ENCODE data around the gene IGSF11. TPM values are rescaled to one million over a fixed set of nuclear protein-coding genes. Genes with fewer than 3 reads are reported as not detected.

Gene IGSF11
- total RNA-seq, 1 donor from 2014 or later = not detected

DNA sequence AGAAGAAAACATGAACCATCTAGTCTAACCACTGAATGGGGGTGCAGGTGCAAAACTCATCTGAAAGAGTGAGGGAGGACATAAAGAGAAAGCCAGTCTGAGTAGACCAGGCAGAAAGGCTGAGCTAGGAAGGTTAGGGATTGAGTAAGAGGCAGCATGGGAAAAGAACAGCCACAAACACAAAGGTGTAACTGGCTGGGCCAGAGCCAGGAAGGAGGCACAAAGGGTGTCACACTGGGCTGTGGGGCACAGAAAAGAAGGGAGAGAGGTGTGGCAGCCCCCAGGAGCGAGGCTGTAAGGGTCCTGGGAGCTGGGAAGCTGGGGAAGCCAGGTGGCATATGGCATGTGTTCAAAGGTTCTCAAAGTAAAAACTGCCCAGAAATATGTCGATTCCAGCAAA, 18.7 kb downstream of the IGSF11 start:
- Mint-ChIP-seq H3K4me3 (ENCODE audit: unreplicated experiment) (no peak overlapping the region), H3K36me3 (ENCODE audit: unreplicated experiment) (no peaks in the 10 kb centered on the region), H3K9me3 (ENCODE audit: unreplicated experiment) (no peaks in the 10 kb centered on the region), H3K4me1 (ENCODE audit: unreplicated experiment) (no peaks in the 10 kb centered on the region), H3K27ac (ENCODE audit: unreplicated experiment) (no peak overlapping the region), H3K27me3 (ENCODE audit: unreplicated experiment) (peaks cover 37% of the 10 kb centered on the region)
- TF ChIP-seq, protein P1, sequence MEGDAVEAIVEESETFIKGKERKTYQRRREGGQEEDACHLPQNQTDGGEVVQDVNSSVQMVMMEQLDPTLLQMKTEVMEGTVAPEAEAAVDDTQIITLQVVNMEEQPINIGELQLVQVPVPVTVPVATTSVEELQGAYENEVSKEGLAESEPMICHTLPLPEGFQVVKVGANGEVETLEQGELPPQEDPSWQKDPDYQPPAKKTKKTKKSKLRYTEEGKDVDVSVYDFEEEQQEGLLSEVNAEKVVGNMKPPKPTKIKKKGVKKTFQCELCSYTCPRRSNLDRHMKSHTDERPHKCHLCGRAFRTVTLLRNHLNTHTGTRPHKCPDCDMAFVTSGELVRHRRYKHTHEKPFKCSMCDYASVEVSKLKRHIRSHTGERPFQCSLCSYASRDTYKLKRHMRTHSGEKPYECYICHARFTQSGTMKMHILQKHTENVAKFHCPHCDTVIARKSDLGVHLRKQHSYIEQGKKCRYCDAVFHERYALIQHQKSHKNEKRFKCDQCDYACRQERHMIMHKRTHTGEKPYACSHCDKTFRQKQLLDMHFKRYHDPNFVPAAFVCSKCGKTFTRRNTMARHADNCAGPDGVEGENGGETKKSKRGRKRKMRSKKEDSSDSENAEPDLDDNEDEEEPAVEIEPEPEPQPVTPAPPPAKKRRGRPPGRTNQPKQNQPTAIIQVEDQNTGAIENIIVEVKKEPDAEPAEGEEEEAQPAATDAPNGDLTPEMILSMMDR (IDR thresholded peaks at IDR 0.05) = no peak
- no peak for DNase-seq (ENCODE audit: extremely low spot score, unreplicated experiment)

DNA sequence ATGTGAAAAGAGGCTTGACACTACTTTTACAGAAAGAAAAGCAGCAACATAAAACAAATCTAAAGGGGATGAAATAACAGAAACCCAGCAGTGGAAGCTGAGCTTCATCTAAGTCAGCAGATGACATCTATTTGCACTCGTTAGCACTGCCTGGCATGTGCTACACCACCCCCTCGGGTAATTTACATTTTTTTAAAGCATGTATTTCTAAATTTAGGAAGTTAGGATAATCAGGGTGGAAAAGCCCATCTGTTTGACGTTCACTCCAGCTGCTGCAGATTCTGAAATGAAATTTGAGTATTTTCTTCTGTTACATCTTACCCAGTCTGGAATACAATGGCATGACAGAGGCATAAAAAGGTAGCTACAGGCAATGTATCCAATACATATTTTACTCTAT, 20.7 kb downstream of the IGSF11 start:
- no peaks in the 10 kb centered on the region for H3K36me3 Mint-ChIP-seq (ENCODE audit: unreplicated experiment)
- no peaks in the 10 kb centered on the region for H3K4me1 Mint-ChIP-seq (ENCODE audit: unreplicated experiment)
- H3K27ac Mint-ChIP-seq (ENCODE audit: unreplicated experiment) = no peak overlapping the region
- DNase-seq (ENCODE audit: extremely low spot score, unreplicated experiment) = no peak
- H3K27me3 Mint-ChIP-seq (ENCODE audit: unreplicated experiment) = peaks cover 27% of the 10 kb centered on the region
- H3K9me3 Mint-ChIP-seq (ENCODE audit: unreplicated experiment) = no peaks in the 10 kb centered on the region
- TF ChIP-seq, protein P1 (IDR thresholded peaks at IDR 0.05) = no peak
- no peak overlapping the region for H3K4me3 Mint-ChIP-seq (ENCODE audit: unreplicated experiment)

DNA sequence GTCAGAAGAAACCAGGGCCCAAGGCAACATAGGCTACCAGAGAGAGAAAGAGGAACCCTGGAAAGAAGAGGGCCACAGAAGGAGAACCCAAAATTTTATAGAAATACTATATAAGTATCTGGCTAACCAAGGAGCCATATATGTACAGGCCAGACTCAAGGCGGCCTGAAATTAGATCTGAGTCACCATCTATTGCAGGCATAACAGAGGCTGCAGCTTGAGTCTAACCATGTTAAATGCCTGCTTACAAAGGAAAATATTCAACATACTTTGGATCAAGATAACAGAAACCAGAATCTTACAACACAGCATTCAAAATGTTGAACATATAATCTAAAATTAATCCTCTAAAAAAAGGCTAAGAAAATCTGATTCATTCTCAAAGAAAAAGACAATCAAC, 23.1 kb downstream of the IGSF11 start:
- no peak overlapping the region for H3K27ac Mint-ChIP-seq (ENCODE audit: unreplicated experiment)
- H3K4me3 Mint-ChIP-seq (ENCODE audit: unreplicated experiment) = no peak overlapping the region
- H3K36me3 Mint-ChIP-seq (ENCODE audit: unreplicated experiment) = no peaks in the 10 kb centered on the region
- peaks cover 8% of the 10 kb centered on the region for H3K9me3 Mint-ChIP-seq (ENCODE audit: unreplicated experiment)
- TF ChIP-seq, protein P1 (IDR thresholded peaks at IDR 0.05) = no peak
- no peak for DNase-seq (ENCODE audit: extremely low spot score, unreplicated experiment)
- no peaks in the 10 kb centered on the region for H3K4me1 Mint-ChIP-seq (ENCODE audit: unreplicated experiment)
- H3K27me3 Mint-ChIP-seq (ENCODE audit: unreplicated experiment) = peaks cover 26% of the 10 kb centered on the region

DNA sequence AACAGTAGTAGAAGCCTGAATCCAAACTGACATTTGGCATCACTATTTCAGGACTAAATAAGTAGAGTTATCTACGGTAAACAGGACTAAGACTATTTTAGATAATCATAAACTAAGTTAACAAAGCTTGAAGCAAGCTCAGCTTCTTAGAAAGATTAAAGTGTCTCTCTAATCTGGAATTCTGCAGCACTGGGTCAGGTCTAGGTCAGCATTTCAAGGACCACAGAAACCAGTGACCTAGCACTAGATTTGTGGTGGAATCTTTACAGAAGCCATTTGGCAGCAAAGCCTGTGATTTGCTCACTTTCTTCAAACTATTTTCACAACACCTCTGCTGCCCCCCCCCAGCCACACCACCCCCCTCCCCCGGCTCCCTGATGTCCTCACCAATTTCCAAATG, 37.5 kb downstream of the IGSF11 start:
- Mint-ChIP-seq H3K27me3 (ENCODE audit: unreplicated experiment) (no peaks in the 10 kb centered on the region), H3K4me3 (ENCODE audit: unreplicated experiment) (no peak overlapping the region), H3K9me3 (ENCODE audit: unreplicated experiment) (no peaks in the 10 kb centered on the region), H3K36me3 (ENCODE audit: unreplicated experiment) (no peaks in the 10 kb centered on the region), H3K4me1 (ENCODE audit: unreplicated experiment) (no peaks in the 10 kb centered on the region), H3K27ac (ENCODE audit: unreplicated experiment) (no peak overlapping the region)
- DNase-seq (ENCODE audit: extremely low spot score, unreplicated experiment) = no peak
- TF ChIP-seq, protein P1 (IDR thresholded peaks at IDR 0.05) = no peak

DNA sequence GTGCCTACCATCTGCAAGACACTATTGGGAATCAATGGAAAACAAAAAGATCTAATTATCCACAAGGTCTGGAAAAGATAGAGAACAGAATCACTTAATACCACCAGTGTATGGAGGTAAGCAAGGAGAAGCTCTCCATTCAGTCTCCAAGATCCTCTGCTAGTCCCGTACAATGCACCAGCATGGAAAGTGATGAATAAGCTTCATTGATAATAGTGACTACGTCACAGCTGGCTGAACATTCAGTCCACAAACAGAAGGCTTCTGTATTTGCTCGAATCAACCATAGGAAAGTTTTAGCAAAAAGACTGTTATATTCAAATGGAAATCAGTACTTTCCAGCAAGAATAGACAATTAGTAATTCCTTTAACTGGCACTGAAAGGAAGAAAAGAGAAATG, 42.9 kb downstream of the IGSF11 start:
- no peak for DNase-seq (ENCODE audit: extremely low spot score, unreplicated experiment)
- TF ChIP-seq, protein P1 (IDR thresholded peaks at IDR 0.05) = no peak
- peaks cover 10% of the 10 kb centered on the region for H3K27me3 Mint-ChIP-seq (ENCODE audit: unreplicated experiment)
- H3K36me3 Mint-ChIP-seq (ENCODE audit: unreplicated experiment) = no peaks in the 10 kb centered on the region
- H3K27ac Mint-ChIP-seq (ENCODE audit: unreplicated experiment) = no peak overlapping the region
- H3K9me3 Mint-ChIP-seq (ENCODE audit: unreplicated experiment) = no peaks in the 10 kb centered on the region
- H3K4me3 Mint-ChIP-seq (ENCODE audit: unreplicated experiment) = no peak overlapping the region
- no peaks in the 10 kb centered on the region for H3K4me1 Mint-ChIP-seq (ENCODE audit: unreplicated experiment)

Data from osteocyte (in vitro differentiated cells).